Uterus (tissue), 2 donors: ENCODE measurements around the gene C16orf89.
"Not testable (repeated sequence)": the region's sequence is repeated elsewhere in the genome, so short reads cannot be mapped to it uniquely, and the experiment has no call there.

Experiments used
- POLR2A ChIP-seq, 2 donors: fragments of 450-650 bp; IDR thresholded peaks; one replicate each; pipeline ENCODE4 v1.6.1; 2016; ENCODE audit warnings: antibody characterized with exemption in 2 of 2, mild to moderate bottlenecking in 1 of 2, moderate library complexity in 1 of 2
- TF ChIP-seq, protein P1 (sequence below), 4 experiments: fragments of 200-600 bp in 2 of 4; fragments of 450-650 bp in 2 of 4; sonication (generic) in 2 of 4; IDR thresholded peaks; one replicate each; pipeline ENCODE4 v1.5.1; 2016 to 2019; ENCODE audit warnings: antibody characterized with exemption in 4 of 4, mild to moderate bottlenecking in 2 of 4, moderate library complexity in 1 of 4

DNA sequence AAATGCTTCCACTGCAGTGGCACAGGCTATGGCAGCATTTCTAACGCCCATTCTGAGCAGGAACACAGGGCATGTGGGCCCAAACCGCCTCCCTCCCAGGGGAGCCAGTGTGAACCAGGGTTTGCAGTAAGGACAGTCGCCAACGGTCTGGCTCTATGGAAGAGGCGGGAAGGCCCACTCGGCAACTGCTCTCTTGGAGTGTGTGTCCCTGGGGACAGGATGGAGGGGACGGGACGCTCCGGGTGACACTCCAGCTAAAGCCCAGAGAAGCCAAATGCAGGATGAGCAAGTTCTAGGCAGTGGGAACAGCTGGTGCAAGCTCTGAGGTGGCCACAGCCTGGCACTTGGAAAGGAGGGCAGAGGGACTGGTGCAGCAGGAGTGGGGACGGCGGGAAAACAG, 28.0 kb upstream of the C16orf89 start:
- TF ChIP-seq, protein P1, sequence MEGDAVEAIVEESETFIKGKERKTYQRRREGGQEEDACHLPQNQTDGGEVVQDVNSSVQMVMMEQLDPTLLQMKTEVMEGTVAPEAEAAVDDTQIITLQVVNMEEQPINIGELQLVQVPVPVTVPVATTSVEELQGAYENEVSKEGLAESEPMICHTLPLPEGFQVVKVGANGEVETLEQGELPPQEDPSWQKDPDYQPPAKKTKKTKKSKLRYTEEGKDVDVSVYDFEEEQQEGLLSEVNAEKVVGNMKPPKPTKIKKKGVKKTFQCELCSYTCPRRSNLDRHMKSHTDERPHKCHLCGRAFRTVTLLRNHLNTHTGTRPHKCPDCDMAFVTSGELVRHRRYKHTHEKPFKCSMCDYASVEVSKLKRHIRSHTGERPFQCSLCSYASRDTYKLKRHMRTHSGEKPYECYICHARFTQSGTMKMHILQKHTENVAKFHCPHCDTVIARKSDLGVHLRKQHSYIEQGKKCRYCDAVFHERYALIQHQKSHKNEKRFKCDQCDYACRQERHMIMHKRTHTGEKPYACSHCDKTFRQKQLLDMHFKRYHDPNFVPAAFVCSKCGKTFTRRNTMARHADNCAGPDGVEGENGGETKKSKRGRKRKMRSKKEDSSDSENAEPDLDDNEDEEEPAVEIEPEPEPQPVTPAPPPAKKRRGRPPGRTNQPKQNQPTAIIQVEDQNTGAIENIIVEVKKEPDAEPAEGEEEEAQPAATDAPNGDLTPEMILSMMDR (IDR thresholded peaks at IDR 0.05) = not testable (repeated sequence)
- not testable (repeated sequence) for TF ChIP-seq POLR2A (IDR thresholded peaks at IDR 0.05)
